Smooth muscle cell (in vitro differentiated cells): ENCODE results near the gene OBP2B. TPM values are rescaled to one million over a fixed set of nuclear protein-coding genes. Genes with fewer than 3 reads are reported as not detected.

Experiments used
- DNase-seq: peaks from one replicate; lab custom pipeline; 2025; ENCODE audit not compliant: unreplicated experiment; lab: John Stamatoyannopoulos, UW
- H2AFZ ChIP-seq: fragments of 200-600 bp; sonication (generic); 2 replicates; pipeline ENCODE4 v1.6.0; 2016; ENCODE audit warnings: antibody characterized with exemption, low read depth, mild to moderate bottlenecking
- H3F3A ChIP-seq: fragments of 200-600 bp; sonication (generic); 2 replicates; pipeline ENCODE4 v1.6.0; 2017; ENCODE audit warnings: antibody characterized with exemption, low read depth
- H3K27ac ChIP-seq: fragments of 200-600 bp; sonication (generic); 2 replicates; pipeline ENCODE4 v1.5.1; 2016; ENCODE audit warnings: low read depth, mild to moderate bottlenecking
- H3K27me3 ChIP-seq: fragments of 200-600 bp; sonication (generic); 2 replicates; pipeline ENCODE4 v1.6.1; 2016; ENCODE audit warnings: low read depth, mild to moderate bottlenecking
- H3K36me3 ChIP-seq: fragments of 200-600 bp; sonication (generic); 2 replicates; pipeline ENCODE4 v1.5.1; 2016; ENCODE audit warnings: low read depth
- H3K4me1 ChIP-seq: fragments of 200-600 bp; sonication (generic); 2 replicates; pipeline ENCODE4 v1.5.1; 2016; ENCODE audit warnings: low read depth
- H3K4me2 ChIP-seq: fragments of 200-600 bp; sonication (generic); 2 replicates; pipeline ENCODE4 v1.6.0; 2016; ENCODE audit warnings: mild to moderate bottlenecking
- H3K4me3 ChIP-seq: fragments of 200-600 bp; sonication (generic); 2 replicates; pipeline ENCODE4 v1.5.1; 2016; ENCODE audit warnings: mild to moderate bottlenecking
- H3K79me2 ChIP-seq: fragments of 200-600 bp; sonication (generic); 2 replicates; pipeline ENCODE4 v1.6.0; 2016; ENCODE audit warnings: low read depth, mild to moderate bottlenecking
- H3K9ac ChIP-seq: fragments of 200-600 bp; sonication (generic); 2 replicates; pipeline ENCODE4 v1.6.0; 2016; ENCODE audit warnings: low read depth
- H3K9me3 ChIP-seq: fragments of 200-600 bp; sonication (generic); replicated peaks from 2 replicates; pipeline ENCODE4 v1.5.1; 2016; ENCODE audit warnings: low read depth
- H4K20me1 ChIP-seq: fragments of 200-600 bp; sonication (generic); 2 replicates; pipeline ENCODE4 v1.6.0; 2016; ENCODE audit warnings: low read depth
- CTCF ChIP-seq: fragments of 200-600 bp; sonication (generic); IDR thresholded peaks from 2 replicates; pipeline ENCODE4 v1.5.1; 2017; ENCODE audit warnings: borderline replicate concordance, mild to moderate bottlenecking, antibody characterized with exemption; ENCODE audit not compliant: insufficient read depth, poor library complexity, severe bottlenecking
- WGBS: methylation state at CpG from one replicate; pipeline ENCODE4 v1.1.7; 2016; ENCODE audit warnings: low lambda C conversion rate; 5-methylcytosine and 5-hydroxymethylcytosine counted together
- polyA plus RNA-seq: library from polyadenylated mRNA; unstranded; fragments of >200 nt; fragmentation: Nextera tagmentation; extraction: Ambion mirVana; gene quantifications from 2 replicates; pipeline ENCODE4 v1.2.1, GENCODE V29; 2016
- total RNA-seq: library from RNA; depleted of rRNA; stranded (reverse); fragments of >200 nt; gene quantifications from 2 replicates; pipeline ENCODE4 v1.2.3, GENCODE V29; 2014

The OBP2B gene
- total and polyA plus RNA-seq, 2 experiments from 2014 or later, result not detected

GRCh38 chr9:133204335-133204992 is 4.6 kb downstream of the OBP2B start:
- Histone ChIP-seq H3F3A (no peaks in the 10 kb centered on the region), H3K27me3 (no peaks in the 10 kb centered on the region), H4K20me1 (no peaks in the 10 kb centered on the region), H3K9ac (no peak overlapping the region), H3K9me3 (no peaks in the 10 kb centered on the region), H3K27ac (no peak overlapping the region), H3K4me2 (no peak overlapping the region), H2AFZ (no peak overlapping the region), H3K79me2 (no peaks in the 10 kb centered on the region), H3K4me3 (no peak overlapping the region), H3K36me3 (no peaks in the 10 kb centered on the region), H3K4me1 (no peaks in the 10 kb centered on the region)
- DNase-seq, result no peak
- WGBS, result 89% methylated on average over 13 of the region's 17 CpGs
- no peak for TF ChIP-seq CTCF

- H3K27me3 ChIP-seq, result no peaks in the 10 kb centered on the region
- H3K9ac ChIP-seq, result no peak overlapping the region
- 86% methylated on average over 10 of the region's 10 CpGs for WGBS
- TF ChIP-seq CTCF, result no peak
- no peak overlapping the region for H2AFZ ChIP-seq
- no peaks in the 10 kb centered on the region for H3K36me3 ChIP-seq
- H3K27ac ChIP-seq, result no peak overlapping the region
- H3K79me2 ChIP-seq, result no peaks in the 10 kb centered on the region
- no peaks in the 10 kb centered on the region for H3K9me3 ChIP-seq
- no peak overlapping the region for H3K4me2 ChIP-seq
- no peaks in the 10 kb centered on the region for H3K4me1 ChIP-seq
- H4K20me1 ChIP-seq, result no peaks in the 10 kb centered on the region
- H3F3A ChIP-seq, result no peaks in the 10 kb centered on the region
- no peak for DNase-seq
- H3K4me3 ChIP-seq, result no peak overlapping the region
These were observed 5.5 kb downstream of the OBP2B start for GRCh38 chr9:133203506-133204075.

- Histone ChIP-seq H3K9ac (no peak overlapping the region), H2AFZ (no peak overlapping the region), H3K9me3 (no peaks in the 10 kb centered on the region), H3K4me1 (no peaks in the 10 kb centered on the region), H3K4me3 (no peak overlapping the region), H3K79me2 (no peaks in the 10 kb centered on the region), H3K36me3 (no peaks in the 10 kb centered on the region), H3K4me2 (no peak overlapping the region), H3K27me3 (no peaks in the 10 kb centered on the region), H4K20me1 (no peaks in the 10 kb centered on the region), H3F3A (no peaks in the 10 kb centered on the region), H3K27ac (no peak overlapping the region)
- no peak for DNase-seq
- WGBS, result 93% methylated on average over 13 of the region's 14 CpGs
- no peak for TF ChIP-seq CTCF
These were observed 6.2 kb downstream of the OBP2B start for GRCh38 chr9:133202688-133203453.
